Stomach (tissue), 4 donors: ENCODE data around the gene PRSS22.

Experiments
- CTCF ChIP-seq, 7 experiments: fragments of 450-650 bp in 4 of 7; fragments of 200-600 bp in 3 of 7; sonication (generic) in 3 of 7; IDR thresholded peaks; one replicate each; pipeline ENCODE4 v1.5.1; 2016 to 2019; ENCODE audit warnings: antibody characterized with exemption in 7 of 7, control low read depth in 2 of 7, mild to moderate bottlenecking in 1 of 7
- POLR2A ChIP-seq, 4 donors: fragments of 450-650 bp; IDR thresholded peaks; one replicate each; pipeline ENCODE4 v1.6.1; 2016; ENCODE audit warnings: antibody characterized with exemption in 4 of 4, control low read depth in 2 of 4, mild to moderate bottlenecking in 1 of 4, moderate library complexity in 1 of 4
- POLR2AphosphoS5 ChIP-seq, 3 donors: sonication (generic); formaldehyde crosslinking; IDR thresholded peaks; one replicate each; pipeline ENCODE4 v1.6.1; 2016; ENCODE audit warnings: antibody characterized with exemption in 3 of 3

GRCh38 chr16:2852003-2852730 is 5.8 kb downstream of the PRSS22 start:
- TF ChIP-seq CTCF (IDR thresholded peaks at IDR 0.05) = no peak
- TF ChIP-seq POLR2A (IDR thresholded peaks at IDR 0.05) = no peak
- TF ChIP-seq POLR2AphosphoS5 (IDR thresholded peaks at IDR 0.05) = no peak
